KMS-11 (cell line): ENCODE data around the gene BAIAP2L2.

Source experiments
- H2AFZ ChIP-seq: fragments of 200-600 bp; sonication (generic); 2 replicates; pipeline ENCODE4 v1.6.1; 2016; ENCODE audit warnings: antibody characterized with exemption, mixed run types, low read depth
- H3K27ac ChIP-seq: fragments of 200-600 bp; sonication (generic); 2 replicates; pipeline ENCODE4 v1.6.1; 2016; ENCODE audit warnings: mild to moderate bottlenecking, mixed run types
- H3K27me3 ChIP-seq: fragments of 200-600 bp; sonication (generic); 2 replicates; pipeline ENCODE4 v1.6.1; 2017; ENCODE audit warnings: mild to moderate bottlenecking, low read depth, mixed run types, moderate library complexity; ENCODE audit not compliant: insufficient read depth
- H3K36me3 ChIP-seq: fragments of 200-600 bp; sonication (generic); 2 replicates; pipeline ENCODE4 v1.6.1; 2017; ENCODE audit warnings: mild to moderate bottlenecking, mixed run types; ENCODE audit not compliant: insufficient read depth
- H3K4me1 ChIP-seq: fragments of 200-600 bp; sonication (generic); 2 replicates; pipeline ENCODE4 v1.6.1; 2016; ENCODE audit warnings: mild to moderate bottlenecking, low read depth, mixed run types; ENCODE audit not compliant: poor library complexity, severe bottlenecking
- H3K4me2 ChIP-seq: fragments of 200-600 bp; sonication (generic); 2 replicates; pipeline ENCODE4 v1.7.0; 2016; ENCODE audit warnings: mild to moderate bottlenecking, mixed run types
- H3K4me3 ChIP-seq: fragments of 200-600 bp; sonication (generic); IDR thresholded peaks from 2 replicates; pipeline ENCODE4 v1.6.1; 2017; ENCODE audit warnings: low read depth, low read length, mixed read lengths; ENCODE audit not compliant: insufficient read depth
- H3K79me2 ChIP-seq: fragments of 200-600 bp; sonication (generic); 2 replicates; pipeline ENCODE4 v1.6.1; 2016; ENCODE audit warnings: low read depth, mixed run types; ENCODE audit not compliant: insufficient read depth
- H3K9ac ChIP-seq: fragments of 200-600 bp; sonication (generic); 2 replicates; pipeline ENCODE4 v1.6.1; 2016; ENCODE audit warnings: mild to moderate bottlenecking, mixed run types
- H4K20me1 ChIP-seq: fragments of 200-600 bp; sonication (generic); 2 replicates; pipeline ENCODE4 v1.6.1; 2016; ENCODE audit warnings: mild to moderate bottlenecking, mixed run types; ENCODE audit not compliant: insufficient read depth
- TF ChIP-seq, protein P1 (sequence below): fragments of 200-600 bp; sonication (generic); conservative IDR thresholded peaks from 2 replicates; pipeline ENCODE4 v1.6.1; 2017; ENCODE audit warnings: low read depth, mild to moderate bottlenecking, antibody characterized with exemption, low read length, moderate library complexity, mixed read lengths

Gene BAIAP2L2

DNA sequence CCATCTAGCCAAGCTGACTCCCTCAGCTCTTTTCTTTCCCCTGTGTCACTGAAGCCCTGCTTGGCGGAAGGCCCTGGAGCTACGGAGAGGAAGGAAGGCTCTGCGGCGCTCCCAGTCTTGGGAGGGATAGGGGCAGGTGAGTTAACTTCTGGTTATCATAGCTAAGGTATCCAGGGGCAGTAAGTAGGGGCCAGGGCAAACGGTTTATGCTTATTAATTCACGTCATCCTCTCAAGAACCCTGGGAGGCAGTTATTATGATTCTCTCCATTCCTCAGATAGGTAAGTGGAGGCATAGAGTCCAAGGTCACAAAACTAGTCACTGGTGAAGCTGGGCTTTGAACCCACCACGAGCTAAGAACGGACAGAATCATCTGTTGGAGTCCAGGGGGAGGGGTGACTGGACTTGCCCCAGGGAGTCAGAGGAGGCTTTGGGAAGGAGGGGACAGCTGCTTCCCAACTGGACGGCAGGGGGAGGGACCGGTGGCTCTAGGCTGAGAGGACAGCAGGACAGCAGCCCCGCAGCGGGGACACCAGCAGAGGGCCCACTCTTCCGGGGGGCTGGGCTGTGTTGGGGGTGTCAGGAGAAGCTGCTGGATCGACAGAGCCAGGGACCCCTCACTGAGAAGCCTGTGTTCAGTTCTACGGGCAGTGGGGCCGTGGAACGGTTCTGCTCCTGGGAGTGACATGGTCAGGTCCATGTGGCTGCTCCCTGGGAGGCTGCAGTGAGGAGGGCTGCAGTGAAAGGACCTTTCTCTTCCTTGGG is 3.5 kb downstream of the BAIAP2L2 start:
- H3K4me1 ChIP-seq, result peaks cover 28% of the 10 kb centered on the region
- no peak overlapping the region for H3K9ac ChIP-seq
- H3K27me3 ChIP-seq, result no peaks in the 10 kb centered on the region
- no peaks in the 10 kb centered on the region for H3K79me2 ChIP-seq
- no peaks in the 10 kb centered on the region for H3K36me3 ChIP-seq
- TF ChIP-seq, protein P1, sequence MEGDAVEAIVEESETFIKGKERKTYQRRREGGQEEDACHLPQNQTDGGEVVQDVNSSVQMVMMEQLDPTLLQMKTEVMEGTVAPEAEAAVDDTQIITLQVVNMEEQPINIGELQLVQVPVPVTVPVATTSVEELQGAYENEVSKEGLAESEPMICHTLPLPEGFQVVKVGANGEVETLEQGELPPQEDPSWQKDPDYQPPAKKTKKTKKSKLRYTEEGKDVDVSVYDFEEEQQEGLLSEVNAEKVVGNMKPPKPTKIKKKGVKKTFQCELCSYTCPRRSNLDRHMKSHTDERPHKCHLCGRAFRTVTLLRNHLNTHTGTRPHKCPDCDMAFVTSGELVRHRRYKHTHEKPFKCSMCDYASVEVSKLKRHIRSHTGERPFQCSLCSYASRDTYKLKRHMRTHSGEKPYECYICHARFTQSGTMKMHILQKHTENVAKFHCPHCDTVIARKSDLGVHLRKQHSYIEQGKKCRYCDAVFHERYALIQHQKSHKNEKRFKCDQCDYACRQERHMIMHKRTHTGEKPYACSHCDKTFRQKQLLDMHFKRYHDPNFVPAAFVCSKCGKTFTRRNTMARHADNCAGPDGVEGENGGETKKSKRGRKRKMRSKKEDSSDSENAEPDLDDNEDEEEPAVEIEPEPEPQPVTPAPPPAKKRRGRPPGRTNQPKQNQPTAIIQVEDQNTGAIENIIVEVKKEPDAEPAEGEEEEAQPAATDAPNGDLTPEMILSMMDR, result no peak
- no peak overlapping the region for H3K27ac ChIP-seq
- no peak overlapping the region for H3K4me2 ChIP-seq
- H4K20me1 ChIP-seq, result no peaks in the 10 kb centered on the region
- no peak overlapping the region for H2AFZ ChIP-seq
- H3K4me3 ChIP-seq, result no peak overlapping the region

DNA sequence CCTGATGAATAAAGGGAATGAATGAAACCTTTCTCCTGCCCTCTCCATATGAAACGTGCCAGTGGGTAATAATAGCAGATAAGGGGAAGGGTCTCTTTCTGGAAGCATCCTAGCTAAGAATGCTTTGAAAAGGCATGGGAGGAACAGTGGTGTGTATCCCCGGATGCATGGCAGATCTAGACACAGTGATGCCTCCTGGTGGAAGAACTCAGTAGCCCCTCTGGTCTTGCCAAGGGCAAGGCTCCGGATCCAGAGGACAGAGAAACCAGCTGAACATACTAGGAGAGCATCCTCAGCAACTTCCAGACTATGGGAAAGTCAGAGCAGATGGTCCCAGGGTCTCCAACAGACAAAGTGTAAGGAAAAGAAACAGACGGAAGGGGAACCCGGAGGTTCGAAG is 6.4 kb downstream of the BAIAP2L2 start:
- Histone ChIP-seq H3K79me2 (no peaks in the 10 kb centered on the region), H3K9ac (no peak overlapping the region), H3K4me1 (peaks cover 35% of the 10 kb centered on the region), H3K4me3 (no peak overlapping the region), H3K27ac (no peak overlapping the region), H3K27me3 (no peaks in the 10 kb centered on the region), H2AFZ (no peak overlapping the region), H3K36me3 (no peaks in the 10 kb centered on the region), H3K4me2 (no peak overlapping the region; the same call in 1 of the 2 replicates), H4K20me1 (no peaks in the 10 kb centered on the region)
- TF ChIP-seq, protein P1, result no peak; the same call in 1 of the 2 replicates

DNA sequence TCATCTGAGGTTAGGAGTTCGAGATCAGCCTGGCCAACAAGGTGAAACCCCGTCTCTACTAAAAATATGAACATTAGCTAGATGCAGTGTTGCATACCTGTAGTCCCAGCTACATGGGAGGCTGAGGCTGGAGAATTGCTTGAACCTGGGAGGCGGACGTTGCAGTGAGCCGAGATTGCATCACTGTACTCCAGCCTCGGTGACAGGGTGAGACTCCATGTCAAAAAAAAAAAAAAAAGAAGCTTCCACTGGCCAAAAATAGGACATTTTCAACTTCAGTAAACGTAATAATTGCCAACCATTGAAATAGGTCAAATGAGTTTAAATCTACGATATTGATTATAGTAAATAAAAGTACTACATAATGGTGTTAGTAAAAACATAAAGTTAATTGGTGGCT is 6.8 kb downstream of the BAIAP2L2 start:
- Histone ChIP-seq H3K36me3 (no peaks in the 10 kb centered on the region), H3K4me3 (no peak overlapping the region), H3K27me3 (no peaks in the 10 kb centered on the region), H4K20me1 (no peaks in the 10 kb centered on the region), H3K79me2 (no peaks in the 10 kb centered on the region), H3K4me2 (no peak overlapping the region), H2AFZ (no peak overlapping the region), H3K27ac (no peak overlapping the region), H3K4me1 (peaks cover 35% of the 10 kb centered on the region), H3K9ac (no peak overlapping the region)
- TF ChIP-seq, protein P1, result no peak

DNA sequence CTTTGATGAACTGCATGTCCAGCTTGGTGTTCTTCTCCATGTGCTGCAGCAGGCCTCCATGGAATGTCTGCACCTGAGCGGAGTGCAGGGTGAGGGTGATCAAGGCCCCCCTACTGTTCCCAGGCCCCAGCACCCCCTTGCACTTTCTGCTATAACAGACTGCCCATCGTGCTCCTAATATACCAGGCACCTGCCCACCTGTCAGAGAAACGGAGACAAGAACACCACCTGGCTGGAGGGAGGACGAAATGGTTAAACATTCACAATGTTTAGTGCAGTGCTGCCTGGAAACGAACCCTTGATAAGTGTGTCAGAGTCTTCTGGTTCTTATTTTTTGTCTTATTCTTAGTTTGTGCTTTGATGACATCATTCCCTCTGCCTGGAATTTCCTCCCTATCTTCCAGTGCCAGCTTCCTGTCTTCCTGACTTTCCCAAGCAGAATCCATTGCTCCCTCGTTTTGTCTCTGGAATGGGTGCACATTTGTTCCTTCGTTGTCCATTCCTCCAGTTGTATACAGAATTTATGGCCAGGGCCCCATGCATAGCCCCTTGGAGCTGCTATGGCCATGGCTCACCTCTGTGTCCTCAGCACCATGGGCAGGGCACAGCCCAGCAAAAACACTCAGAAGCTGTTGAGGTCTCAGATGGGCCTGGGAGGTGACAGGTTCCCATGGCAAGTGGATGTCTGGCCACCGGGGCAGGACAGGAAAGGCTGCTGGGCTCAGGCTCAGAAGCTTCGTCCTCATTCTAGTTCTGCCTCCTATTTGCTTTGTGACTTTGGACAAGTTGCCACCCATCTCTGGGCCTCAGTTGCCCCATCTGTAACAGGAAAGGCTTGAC is 11.9 kb downstream of the BAIAP2L2 start:
- no peak overlapping the region for H2AFZ ChIP-seq
- H3K4me3 ChIP-seq, result no peak overlapping the region
- no peaks in the 10 kb centered on the region for H3K79me2 ChIP-seq
- H3K9ac ChIP-seq, result no peak overlapping the region
- no peak overlapping the region for H3K4me2 ChIP-seq
- H4K20me1 ChIP-seq, result no peaks in the 10 kb centered on the region
- TF ChIP-seq, protein P1, result no peak
- no peaks in the 10 kb centered on the region for H3K36me3 ChIP-seq
- peaks cover 7% of the 10 kb centered on the region for H3K4me1 ChIP-seq
- no peaks in the 10 kb centered on the region for H3K27me3 ChIP-seq
- no peak overlapping the region for H3K27ac ChIP-seq
